Brain pericyte (primary cell): Measurements from ENCODE around the gene HOXA7.

Experiments used
- DNase-seq: peaks from one replicate; pipeline ENCODE4 v3.0.0-alpha.2; 2012; ENCODE audit warnings: low read depth, low spot score

The HOXA7 gene

DNA sequence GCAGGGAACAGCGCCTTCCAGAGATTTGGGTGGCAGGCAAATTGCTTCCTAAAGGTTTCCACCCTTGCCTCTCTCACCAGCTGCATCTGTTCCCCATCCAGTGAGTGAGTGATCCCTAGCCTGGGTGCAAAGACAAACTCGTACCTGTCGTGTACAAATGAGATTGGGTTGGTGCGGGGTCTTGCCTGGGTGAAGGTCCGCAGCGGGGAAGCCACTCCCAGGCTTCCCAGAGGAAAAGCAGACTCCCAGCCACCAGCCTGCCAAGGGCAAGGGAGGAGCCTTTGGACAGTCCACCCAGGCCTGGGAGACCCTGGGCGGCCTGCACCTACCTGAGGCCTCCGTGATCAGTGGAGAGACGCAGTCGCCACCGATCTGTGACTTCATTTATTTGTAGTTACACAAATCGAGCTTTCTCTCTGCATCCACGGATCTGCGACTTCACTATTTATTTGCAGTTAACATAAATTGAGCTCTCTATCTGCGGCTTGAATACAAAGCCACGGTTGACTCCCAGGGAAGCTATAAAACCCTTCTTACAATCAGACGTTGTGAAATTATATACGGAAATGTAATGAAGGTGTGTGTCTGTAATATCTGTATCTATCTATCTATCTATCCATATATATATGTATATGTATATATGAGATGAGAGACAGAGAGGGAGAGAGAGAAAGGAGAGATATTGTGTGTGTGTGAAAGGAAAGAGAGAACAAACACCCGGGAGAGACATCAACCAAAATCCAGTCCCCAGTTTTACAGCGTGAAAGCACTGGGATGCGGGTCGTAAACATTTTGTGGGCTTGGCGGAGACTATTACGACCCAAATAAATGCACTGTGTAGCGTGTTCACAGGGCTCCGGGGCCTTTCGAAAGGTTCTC, 3.0 kb upstream of the HOXA7 start:
- no peak for DNase-seq

DNA sequence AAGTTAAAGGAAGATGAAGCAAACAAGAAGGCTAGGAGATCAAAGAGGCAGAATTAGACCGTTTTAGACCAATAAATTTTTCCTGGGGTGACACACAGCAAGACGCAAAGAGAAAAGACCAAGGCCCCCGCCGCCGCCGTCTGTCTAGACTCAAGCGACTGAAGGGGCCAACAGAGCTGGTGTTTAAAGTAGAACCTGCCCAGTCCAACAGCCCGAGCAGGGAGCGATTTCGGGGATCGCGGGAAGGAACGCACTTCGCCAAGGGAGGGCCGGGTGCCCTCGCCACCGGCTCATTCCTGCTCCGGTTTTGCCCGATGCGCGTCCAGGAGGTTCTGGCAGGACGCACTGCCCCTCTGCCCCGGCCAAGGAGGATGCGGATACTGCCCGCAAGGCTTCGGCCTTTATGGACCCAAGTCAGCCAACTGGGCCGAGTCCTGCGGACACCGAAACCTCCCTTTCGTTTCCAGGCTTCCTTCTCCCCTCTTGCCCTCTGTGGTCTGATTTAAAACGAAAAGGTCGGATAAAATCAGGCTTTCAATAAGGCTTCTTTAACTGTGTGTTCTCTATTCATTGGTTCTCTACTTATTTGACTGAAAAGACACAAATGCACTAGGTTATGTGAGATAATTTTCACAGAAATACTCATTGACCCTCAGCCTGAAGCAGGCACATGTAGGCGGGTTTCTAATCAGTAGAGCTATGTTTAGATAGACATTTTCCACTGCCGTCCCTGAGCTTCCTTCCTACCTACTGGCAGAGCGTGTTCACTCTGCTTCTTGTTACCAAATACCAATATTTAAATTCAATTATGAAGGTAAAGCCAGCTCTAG, 2.2 kb upstream of the HOXA7 start:
- DNase-seq: no peak

DNA sequence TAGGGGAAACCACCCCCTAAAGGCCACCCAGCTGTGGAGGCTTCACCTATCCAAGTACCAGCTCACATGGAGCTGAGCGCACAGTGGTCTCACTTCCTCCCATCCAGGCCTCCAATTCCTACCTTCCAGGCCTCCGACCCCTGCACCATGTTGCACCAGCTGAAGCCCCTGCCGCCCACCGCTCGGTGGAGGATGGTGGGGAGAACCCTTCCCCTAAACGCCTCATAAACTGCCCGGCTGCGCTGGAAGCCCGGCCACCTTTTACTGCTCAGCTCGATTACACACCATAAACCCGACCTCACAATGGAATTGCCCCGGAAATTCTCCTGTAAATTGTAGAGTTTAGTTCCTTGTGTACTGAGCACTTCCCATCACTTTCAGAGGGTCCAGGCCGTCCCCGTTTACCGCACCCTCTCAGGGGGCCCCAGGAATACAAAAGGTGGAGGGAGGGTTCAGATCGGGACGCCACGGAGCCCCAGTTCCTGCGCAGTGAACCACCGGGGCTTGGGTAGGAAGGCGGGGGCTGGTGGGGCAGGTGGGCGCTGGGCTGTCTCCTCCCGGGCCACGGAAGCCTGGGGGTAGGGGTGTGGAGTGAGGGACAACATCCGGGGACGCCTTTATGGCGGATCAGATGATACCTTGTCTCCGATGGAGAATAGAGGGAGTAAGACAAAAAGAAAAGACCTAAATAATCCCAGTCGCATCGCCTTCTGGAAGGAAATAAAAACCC, 1.4 kb upstream of the HOXA7 start:
- no peak for DNase-seq

DNA sequence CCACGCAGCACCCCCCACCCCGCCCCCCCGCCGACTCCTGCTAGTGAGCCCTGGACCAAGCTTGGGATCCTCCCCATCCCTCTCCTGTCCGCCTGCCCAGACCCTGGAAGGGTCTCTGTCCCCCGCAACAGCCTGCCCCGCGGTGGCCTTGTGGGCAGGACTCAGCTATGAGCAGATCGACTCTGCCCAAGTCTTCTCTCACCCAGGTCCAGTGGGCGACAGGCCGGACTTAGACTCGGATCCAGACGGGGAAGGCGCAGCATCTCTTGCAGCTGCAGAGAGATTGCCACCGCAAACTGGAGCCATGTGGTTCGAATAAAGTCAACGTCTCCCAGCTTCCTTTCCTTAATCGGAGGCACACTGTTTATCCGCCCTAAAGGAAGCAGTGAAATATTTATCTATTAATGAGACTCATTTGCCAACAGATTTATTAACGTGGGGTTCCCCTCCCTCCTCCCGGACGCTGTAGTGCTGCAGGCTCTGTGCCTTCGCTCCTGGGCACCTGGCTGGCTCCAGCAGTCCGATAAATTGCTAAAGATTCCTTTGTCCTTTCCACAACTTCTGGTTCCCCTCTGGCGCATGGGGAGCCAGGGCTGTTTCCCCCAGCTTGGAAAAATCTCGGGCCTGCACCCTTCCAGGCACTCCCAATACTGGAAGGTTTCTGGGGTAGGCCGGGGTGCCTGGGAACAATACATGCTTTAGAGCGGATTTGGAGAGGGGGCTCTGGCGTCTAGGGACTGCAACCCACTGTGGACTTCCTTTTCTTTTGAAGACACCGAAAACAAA, 634 bp upstream of the HOXA7 start:
- DNase-seq: no peak

DNA sequence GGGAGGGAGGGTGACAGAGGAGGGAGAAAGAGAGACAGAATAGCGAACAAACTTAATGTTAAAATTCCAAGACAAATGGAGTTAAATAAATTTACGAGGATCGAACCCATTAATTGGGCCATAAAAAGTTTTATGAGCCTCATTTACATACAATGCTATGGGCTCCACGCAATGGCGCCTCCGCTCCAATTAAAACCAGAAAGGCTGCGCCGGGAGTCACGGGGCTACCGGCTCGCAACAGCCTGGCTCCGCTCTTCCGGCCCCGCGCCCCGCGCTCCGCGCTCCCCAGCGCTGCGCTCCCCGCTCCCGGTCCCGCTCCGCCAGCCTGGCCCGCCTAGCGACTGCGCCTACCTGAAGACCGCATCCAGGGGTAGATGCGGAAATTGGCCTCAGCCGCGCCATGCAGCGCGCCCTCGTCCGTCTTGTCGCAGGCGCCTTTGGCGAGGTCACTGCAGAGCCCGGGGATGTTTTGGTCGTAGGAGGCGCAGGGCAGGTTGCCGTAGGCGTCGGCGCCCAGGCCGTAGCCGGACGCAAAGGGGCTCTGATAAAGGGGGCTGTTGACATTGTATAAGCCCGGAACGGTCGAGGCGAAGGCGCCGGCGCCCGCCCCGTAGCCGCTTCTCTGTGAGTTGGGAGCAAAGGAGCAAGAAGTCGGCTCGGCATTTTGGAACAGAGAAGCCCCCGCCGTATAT, 513 bp downstream of the HOXA7 start:
- DNase-seq: no peak

DNA sequence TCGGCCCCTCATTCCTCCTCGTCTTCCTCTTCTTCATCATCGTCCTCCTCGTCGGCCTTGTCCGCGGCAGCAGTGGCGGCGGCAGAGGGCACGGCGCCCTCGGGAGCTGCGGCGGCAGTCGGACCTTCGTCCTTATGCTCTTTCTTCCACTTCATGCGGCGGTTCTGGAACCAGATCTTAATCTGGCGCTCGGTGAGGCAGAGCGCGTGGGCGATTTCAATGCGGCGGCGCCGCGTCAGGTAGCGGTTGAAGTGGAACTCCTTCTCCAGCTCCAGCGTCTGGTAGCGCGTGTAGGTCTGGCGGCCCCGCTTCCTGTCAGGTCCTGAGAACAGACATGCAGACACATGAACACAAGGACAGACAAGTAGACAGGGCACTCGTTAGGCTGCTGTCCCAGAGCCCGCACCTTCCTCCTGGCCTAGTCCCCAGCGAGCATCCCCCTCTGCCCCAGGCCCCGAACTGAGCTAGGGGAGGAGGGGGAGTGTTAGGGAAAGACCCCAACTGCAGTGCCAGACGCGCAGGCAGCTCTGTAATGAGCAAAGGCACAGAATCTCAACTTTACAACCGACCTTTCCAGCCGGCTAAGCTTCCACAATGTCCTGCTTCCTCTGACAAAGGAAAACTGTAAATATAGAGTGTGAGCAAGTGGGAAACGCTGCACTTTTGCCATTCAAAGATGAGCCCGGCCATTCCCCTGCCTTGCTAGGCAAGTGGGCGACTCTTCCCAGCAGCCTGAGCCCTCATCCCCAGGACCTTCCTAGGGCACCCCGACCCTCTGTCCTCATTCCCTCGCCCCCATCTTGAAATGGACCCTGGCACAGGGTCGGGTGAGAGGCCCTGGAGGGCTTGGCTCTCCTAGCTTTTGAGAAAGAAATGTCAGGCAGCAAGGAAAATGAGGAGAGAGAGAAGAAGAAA, 1.3 kb downstream of the HOXA7 start:
- DNase-seq: no peak

DNA sequence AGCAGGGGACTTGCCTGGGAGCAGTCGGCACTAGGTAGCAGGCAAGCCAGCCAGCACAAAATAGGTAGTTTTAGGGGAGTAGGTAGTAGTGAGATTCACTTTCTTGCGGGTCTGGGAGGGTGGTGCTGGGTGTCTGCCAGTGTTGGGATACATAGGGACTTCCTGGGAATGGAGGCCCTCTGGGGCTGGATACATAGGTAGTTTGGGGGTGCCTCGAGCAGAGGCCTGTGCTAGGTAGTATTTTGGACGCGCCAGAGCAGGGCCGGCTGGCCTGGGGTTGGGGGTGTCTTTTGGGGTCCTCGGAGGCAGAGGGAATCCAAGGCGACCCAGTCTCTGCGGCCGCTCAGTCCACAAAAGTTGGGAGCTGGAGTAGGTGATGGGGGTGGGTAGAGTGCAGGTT, 2.1 kb downstream of the HOXA7 start:
- no peak for DNase-seq

DNA sequence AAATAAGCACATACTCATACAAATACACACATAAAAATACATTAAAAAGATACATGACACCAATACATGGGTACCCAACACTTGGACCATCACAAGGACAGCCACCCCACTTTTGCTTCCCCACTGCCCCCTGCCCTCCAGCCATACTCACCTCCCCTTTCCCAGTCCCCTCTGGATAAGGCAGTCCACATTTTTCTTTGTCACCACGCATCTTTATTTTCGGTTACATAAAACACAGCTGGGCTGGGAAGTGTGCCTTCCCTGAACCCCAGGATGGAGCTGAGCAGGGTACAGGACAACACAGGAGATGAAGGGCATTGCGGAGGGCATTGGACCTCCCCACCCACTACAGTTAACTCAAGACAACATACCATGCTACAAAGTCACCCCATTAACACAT, 2.9 kb downstream of the HOXA7 start:
- no peak for DNase-seq

DNA sequence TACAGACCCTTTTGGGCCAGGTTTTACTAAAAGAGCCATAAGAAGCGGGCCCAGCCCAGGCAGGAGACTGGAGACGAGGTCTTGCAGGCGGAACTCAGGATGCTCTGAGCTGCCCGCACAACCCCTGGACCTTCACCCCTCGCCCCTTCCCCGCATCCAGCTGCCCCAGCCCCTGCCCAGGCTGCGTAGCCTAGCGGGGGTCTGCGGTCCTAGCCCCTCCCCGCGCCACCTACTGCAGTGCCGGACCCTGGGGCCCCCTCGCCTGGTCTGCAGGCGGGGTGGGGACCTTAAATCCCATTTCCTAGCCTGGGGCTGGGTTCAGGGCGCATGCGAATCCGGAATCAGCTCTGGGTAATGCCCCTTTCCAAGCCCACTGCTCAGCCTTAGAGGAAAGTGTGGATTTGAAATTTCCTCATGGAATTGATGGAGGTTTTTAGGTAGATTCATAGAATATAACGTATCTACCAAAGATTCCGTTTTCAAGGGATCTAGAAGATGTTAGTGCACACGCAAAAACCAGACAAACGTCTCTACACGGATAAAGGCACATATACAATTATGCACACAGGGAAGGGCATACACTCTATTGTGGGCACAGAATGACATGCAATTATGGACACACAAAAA, 3.5 kb downstream of the HOXA7 start:
- DNase-seq: no peak

DNA sequence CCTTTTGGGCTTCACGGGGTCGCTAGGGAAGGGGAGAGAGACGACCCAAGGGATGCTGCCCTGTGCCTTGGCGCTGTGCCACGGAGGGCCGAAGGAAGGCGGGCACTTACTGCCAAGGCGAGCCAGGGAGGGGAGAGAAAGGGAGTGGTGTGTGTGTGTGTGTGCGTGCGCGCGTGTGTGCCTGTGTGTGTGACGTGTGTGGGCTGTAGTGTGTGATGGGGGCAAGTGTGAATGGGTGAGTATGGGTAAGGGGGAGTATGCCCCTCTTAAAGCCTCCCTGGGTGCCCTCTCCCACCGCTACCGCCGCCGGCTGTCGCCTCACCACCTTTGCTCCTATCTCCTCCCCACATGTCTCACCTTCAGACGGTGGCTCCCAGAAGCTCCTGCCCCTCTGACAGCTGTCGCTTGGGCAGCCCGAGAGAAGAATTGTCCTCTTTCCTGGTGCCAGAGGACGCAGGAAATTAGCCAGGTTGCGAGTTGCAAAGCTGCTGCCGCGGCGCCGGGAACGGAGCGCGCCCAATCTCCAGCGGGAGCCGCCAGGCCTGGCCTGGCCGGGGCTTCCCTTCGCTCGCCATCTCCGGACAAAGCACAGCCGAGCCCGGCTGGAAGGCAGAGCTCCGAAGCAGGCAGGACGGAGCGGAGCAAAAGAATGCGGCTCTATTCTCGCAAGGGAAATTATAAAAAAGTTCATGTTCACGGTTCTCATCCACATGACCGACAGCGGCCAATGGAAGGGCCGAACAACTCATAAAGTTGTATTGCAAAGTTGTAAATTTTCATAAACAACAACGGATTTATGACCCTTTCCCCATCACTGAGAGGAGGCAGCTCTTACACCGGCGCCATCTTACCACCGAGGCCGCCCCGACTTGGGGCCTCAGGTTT, 4.3 kb downstream of the HOXA7 start, which contains the start of gene HOXA3:
HOXA3 (minus strand) TSS at position 653 of the 885 bp plus-strand sequence. CDS start 41,943 bp downstream, outside the sequence.
- DNase-seq: no peak

DNA sequence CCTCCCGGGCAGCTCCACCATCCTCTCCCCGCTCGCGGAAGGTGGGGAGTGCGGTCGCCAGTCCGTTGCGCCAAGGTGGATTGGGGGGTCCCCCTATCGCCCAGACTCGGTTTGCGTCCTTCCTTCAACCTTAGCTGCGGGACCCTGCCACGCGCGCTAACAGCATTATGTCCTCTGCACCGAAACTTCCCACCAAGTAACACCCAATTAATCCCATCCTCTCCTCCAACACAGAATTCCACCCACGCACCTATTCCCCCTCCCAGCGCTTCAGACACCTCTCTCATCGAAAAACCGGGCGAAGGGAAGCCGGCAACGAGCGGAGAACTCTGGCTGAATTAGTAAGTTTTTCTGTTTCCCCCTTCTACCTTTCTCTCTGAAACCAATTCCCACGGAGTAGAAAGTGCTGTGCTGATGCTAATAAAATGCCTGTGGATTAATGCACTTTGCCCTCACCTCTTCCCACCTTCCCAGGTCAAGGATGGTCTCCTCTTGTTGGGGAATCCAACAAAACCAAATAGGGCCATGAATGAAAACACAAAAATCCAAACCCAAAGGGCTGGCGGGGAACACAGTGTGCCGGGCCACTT, 5.0 kb downstream of the HOXA7 start:
- DNase-seq: no peak

DNA sequence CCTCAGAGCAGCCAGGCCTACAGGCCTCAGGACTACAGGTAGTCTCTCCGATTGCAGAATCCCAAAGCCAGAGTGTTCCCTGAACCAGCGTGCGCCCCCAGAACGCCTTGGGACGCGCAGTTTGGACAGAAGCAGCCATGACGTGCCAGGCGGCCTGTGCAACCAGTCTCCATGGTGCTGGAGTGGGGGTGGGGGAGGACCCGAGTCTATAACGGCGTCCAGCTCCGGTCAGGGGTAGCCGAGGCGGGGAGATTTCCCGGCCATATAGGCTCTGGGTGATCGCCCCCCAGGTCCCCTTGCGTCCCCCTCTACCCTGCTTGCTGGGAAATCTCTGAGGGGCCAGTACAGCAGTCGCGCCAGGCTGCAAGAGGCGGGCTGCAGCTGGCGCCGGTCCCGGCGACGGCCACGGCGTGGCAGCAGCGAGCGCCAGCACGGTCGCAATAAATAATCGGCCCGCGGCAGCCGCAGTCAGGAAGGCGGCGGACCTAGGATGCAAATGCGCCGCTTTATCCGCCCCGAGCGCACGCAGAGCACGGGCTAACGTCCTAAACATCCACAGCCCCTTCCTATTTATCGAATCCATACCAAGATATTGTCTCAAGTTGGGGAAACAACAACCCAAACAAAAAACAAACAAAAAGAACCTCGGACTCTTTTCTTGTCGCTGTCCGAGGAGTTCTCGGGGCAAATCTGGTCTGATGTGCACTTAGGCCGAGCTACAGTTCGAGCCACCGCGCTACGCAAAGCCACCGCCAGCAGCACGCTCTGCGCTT, 5.7 kb downstream of the HOXA7 start:
- DNase-seq: no peak

DNA sequence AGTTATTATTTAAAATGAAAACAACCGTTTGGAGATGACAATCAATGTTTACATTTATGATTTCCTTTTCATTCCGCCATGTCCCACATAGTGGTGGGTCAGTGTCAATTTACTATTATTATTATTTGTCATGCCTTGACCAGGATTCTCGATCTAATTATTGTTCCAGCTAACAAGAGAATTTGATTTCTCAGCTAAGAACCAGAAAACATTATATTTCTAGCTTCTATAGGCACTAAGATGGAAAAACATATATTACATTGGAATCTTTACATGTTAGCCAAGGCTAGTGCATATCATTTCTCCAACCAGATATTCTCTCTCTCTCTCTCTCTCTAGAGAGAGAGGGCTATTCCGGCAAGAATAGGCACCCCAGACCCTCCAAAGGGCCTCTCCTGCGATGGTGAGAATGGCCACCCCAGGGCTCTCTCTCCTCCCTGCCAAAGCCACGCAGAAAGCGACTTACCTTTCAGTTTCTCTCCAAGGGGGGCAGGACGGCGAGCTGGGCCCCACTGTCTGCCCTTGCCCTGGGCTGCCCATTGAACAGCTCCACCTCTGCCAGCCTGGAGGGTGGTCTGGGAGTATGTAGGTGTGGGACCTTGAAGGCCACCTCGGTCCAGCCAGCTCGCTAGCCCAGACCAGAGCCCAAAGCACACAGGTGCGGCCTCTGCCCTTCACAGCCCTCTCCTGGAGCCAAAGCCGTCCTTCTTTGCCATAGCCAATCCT, 6.5 kb downstream of the HOXA7 start:
- DNase-seq: no peak

DNA sequence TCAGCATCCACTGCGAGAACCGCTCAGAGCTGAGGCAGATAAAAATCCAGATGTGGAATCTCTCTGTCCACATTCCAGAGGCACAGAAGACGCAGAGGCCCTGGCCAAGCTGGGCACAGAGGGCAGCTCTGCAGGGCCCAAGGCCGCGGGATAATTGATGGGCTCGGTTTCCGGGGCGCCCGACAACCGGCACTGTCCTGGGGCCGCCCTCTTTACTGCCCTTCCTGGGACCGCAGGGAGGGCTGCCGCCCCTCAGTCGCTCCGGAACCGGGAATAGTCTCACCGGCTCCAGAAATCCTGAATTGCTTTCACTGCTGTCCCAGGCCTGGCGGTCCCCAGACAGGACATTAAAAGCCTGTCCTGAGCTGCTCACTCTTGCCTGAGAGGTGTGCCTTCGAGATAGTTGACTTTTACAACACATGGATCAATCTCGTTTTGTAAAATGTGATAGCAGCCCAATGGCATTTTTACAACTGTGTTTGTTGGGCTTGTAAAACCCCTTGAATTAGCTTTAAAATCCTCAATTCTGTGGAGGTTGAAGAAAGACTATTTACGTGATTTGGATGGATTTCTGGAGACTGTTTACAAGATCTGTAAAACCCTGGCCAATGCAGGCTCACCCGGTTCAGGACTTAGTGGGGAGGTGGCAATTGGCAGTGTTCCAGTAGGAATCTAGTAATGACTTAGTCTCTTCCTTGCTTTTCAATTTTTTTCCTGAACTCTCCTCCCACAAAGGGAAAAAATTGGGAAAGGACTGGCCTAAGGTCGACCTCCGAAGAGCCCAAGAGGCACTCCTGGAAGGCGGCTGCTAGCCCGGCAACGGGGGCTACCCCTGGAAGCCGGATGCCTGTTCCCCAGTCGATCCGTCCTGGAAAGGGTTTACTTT, 7.5 kb downstream of the HOXA7 start:
- DNase-seq: no peak
